Mesenchymal stem cell (in vitro differentiated cells and primary cell): Measurements from ENCODE around the gene ABI3BP.

Experiments
- DNase-seq: peaks from one replicate; pipeline ENCODE4 v3.0.0-alpha.2; 2013
- H2AFZ ChIP-seq: one replicate; pipeline ENCODE4 v1.6.1; 2013; ENCODE audit warnings: low read depth, mild to moderate bottlenecking, control low read depth, inconsistent platforms, low read length, moderate library complexity
- H2AK5ac ChIP-seq: 2 replicates; pipeline ENCODE4 v1.6.1; 2013; ENCODE audit warnings: low read length, moderate library complexity, mild to moderate bottlenecking, inconsistent platforms; ENCODE audit not compliant: severe bottlenecking
- H2BK120ac ChIP-seq: one replicate; pipeline ENCODE4 v1.6.1; 2013; ENCODE audit warnings: low read depth, mild to moderate bottlenecking, inconsistent platforms, low read length, moderate library complexity
- H2BK12ac ChIP-seq, 2 experiments: one replicate each; pipeline ENCODE4 v1.6.1; 2013; ENCODE audit warnings: inconsistent platforms in 2 of 2, low read length in 2 of 2, mild to moderate bottlenecking in 2 of 2, moderate library complexity in 2 of 2, control low read depth in 1 of 2
- H2BK15ac ChIP-seq: one replicate; pipeline ENCODE4 v1.6.1; 2013; ENCODE audit warnings: mild to moderate bottlenecking, low read depth, inconsistent platforms; ENCODE audit not compliant: poor library complexity, severe bottlenecking
- H2BK5ac ChIP-seq: 2 replicates; pipeline ENCODE4 v1.6.1; 2013; ENCODE audit warnings: low read depth, mild to moderate bottlenecking, low read length, control low read depth, inconsistent platforms; ENCODE audit not compliant: poor library complexity, severe bottlenecking
- H3K14ac ChIP-seq, 2 experiments: one replicate each; pipeline ENCODE4 v1.6.1; 2013; ENCODE audit warnings: inconsistent platforms in 2 of 2, low read length in 2 of 2, control low read depth in 1 of 2, mild to moderate bottlenecking in 1 of 2, moderate library complexity in 1 of 2
- H3K18ac ChIP-seq, 2 experiments: one replicate each; pipeline ENCODE4 v1.6.1; 2013; ENCODE audit warnings: inconsistent platforms in 2 of 2, low read length in 2 of 2, control low read depth in 1 of 2, low read depth in 1 of 2, mild to moderate bottlenecking in 1 of 2
- H3K23ac ChIP-seq, 2 experiments: one replicate each; pipeline ENCODE4 v1.6.1; 2013; ENCODE audit warnings: inconsistent platforms in 2 of 2, low read length in 2 of 2, mild to moderate bottlenecking in 2 of 2, moderate library complexity in 2 of 2, control low read depth in 1 of 2
- H3K27ac ChIP-seq: 2 replicates; pipeline ENCODE4 v1.5.1; 2013; ENCODE audit warnings: mild to moderate bottlenecking, moderate library complexity, low read length, control low read depth, inconsistent platforms; ENCODE audit not compliant: poor library complexity, severe bottlenecking
- H3K27me3 ChIP-seq, 2 experiments: 2 replicates each; pipeline versions ENCODE4 v1.6.1 to v1.7.0; 2013; ENCODE audit warnings: low read length in 2 of 2, mild to moderate bottlenecking in 2 of 2, moderate library complexity in 2 of 2, control low read depth in 1 of 2, inconsistent platforms in 1 of 2; ENCODE audit not compliant: control insufficient read depth in 1 of 2, insufficient read depth in 1 of 2
- H3K36me3 ChIP-seq, 2 experiments: 2 replicates each; pipeline versions ENCODE4 v1.6.1 to v1.7.0; 2013; ENCODE audit warnings: low read length in 2 of 2, control low read depth in 1 of 2, inconsistent platforms in 1 of 2, low read depth in 1 of 2, mild to moderate bottlenecking in 1 of 2; ENCODE audit not compliant: insufficient read depth in 2 of 2, control insufficient read depth in 1 of 2
- H3K4ac ChIP-seq, 2 experiments: one replicate each; pipeline ENCODE4 v1.6.1; 2013; ENCODE audit warnings: inconsistent platforms in 2 of 2, low read length in 2 of 2, mild to moderate bottlenecking in 2 of 2, moderate library complexity in 2 of 2, control low read depth in 1 of 2, low read depth in 1 of 2
- H3K4me1 ChIP-seq: 2 replicates; pipeline ENCODE4 v1.6.1; 2013; ENCODE audit warnings: low read depth, low read length, control low read depth; ENCODE audit not compliant: control insufficient read depth, insufficient read depth
- H3K4me2 ChIP-seq: 2 replicates; pipeline ENCODE4 v1.6.1; 2013; ENCODE audit warnings: low read length, mild to moderate bottlenecking, inconsistent platforms; ENCODE audit not compliant: poor library complexity, severe bottlenecking
- H3K4me3 ChIP-seq, 2 experiments: 2 replicates each; pipeline versions ENCODE4 v1.5.1 to v1.7.0; 2013; ENCODE audit warnings: low read length in 2 of 2, mild to moderate bottlenecking in 2 of 2, control low read depth in 1 of 2, low read depth in 1 of 2; ENCODE audit not compliant: insufficient read depth in 1 of 2
- H3K79me1 ChIP-seq: replicated peaks from 2 replicates; pipeline ENCODE4 v1.6.1; 2013; ENCODE audit warnings: mild to moderate bottlenecking, control low read depth, low read length, inconsistent platforms; ENCODE audit not compliant: poor library complexity, severe bottlenecking
- H3K9ac ChIP-seq: 2 replicates; pipeline ENCODE4 v1.7.0; 2013; ENCODE audit warnings: mild to moderate bottlenecking, low read length, moderate library complexity
- H3K9me3 ChIP-seq: 2 replicates; pipeline ENCODE4 v1.7.0; 2013; ENCODE audit warnings: mild to moderate bottlenecking, low read length; ENCODE audit not compliant: control insufficient read depth
- H4K8ac ChIP-seq: one replicate; pipeline ENCODE4 v1.6.1; 2013; ENCODE audit warnings: inconsistent platforms, mild to moderate bottlenecking, low read length, moderate library complexity
- H4K91ac ChIP-seq: one replicate; pipeline ENCODE4 v1.6.1; 2013; ENCODE audit warnings: mild to moderate bottlenecking, low read length, inconsistent platforms
- WGBS: methylation state at CpG from one replicate; pipeline ENCODE4 v1.1.7; 2013; ENCODE audit warnings: mixed read lengths; 5-methylcytosine and 5-hydroxymethylcytosine counted together

Gene ABI3BP

DNA sequence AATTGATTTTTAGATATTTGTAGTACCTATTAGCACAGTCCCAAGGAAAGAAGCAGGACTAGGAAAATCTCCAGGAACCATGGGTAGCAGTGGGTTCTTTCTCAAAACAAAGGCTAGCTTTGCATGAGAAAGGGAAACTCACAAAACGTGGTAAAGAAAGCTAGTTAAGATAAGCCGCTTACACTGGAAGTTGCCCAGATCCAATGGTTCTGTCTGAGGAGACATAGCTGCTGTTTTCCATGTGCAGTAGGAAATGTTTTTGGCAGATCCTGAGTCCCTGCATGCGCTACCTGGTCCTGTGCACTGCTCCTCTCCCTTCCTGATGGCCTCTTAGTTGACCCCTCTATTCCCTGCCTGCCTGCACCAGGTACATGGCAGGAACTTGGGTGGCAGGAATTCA is 223.5 kb downstream of the ABI3BP start:
- Histone ChIP-seq H2BK15ac (no peak overlapping the region), H2BK5ac (no peak overlapping the region), H3K18ac (no peak overlapping the region), H4K91ac (no peak overlapping the region), H2BK12ac (no peak overlapping the region), H3K27me3 (no peaks in the 10 kb centered on the region), H3K9ac (no peak overlapping the region), H2BK120ac (no peak overlapping the region), H3K4me3 (no peak overlapping the region), H3K23ac (no peak overlapping the region), H3K14ac (no peak overlapping the region), H3K36me3 (peaks cover 0 to 97% of the 10 kb centered on the region in 2 experiments), H3K4me1 (no peaks in the 10 kb centered on the region), H3K4me2 (no peak overlapping the region), H4K8ac (no peak overlapping the region), H3K79me1 (no peaks in the 10 kb centered on the region), H3K4ac (no peak overlapping the region), H2AFZ (no peak overlapping the region), H3K9me3 (no peaks in the 10 kb centered on the region), H3K27ac (no peak overlapping the region), H2AK5ac (no peak overlapping the region)
- 72% methylated on average over 3 of the region's 3 CpGs for WGBS
- no peak for DNase-seq

DNA sequence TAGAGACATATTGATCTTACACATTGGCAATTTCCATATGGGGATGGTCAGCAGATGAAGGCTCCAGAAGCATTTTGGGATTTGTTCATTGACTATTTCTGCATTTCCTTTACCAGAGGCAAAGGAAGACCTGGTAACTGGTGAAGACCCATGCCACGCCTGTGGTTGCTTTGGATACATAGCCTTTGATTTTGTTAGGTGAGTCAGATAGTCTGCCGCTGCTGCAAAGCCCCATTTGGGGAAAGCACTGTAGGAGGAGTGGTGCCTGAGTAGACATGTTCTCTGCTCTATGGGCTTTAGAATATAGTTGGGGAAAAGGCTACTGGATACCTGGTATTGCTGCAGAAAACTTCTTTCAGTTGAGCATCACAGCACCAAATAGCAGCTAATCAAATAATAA is 227.2 kb downstream of the ABI3BP start:
- no peak overlapping the region for H2BK5ac ChIP-seq
- no peaks in the 10 kb centered on the region for H3K79me1 ChIP-seq
- H3K4me2 ChIP-seq, result no peak overlapping the region
- H3K9ac ChIP-seq, result no peak overlapping the region
- no peak overlapping the region for H2AK5ac ChIP-seq
- no peaks in the 10 kb centered on the region for H3K27me3 ChIP-seq
- no peaks in the 10 kb centered on the region for H3K9me3 ChIP-seq
- H3K4me3 ChIP-seq, result no peak overlapping the region
- no peak overlapping the region for H3K14ac ChIP-seq
- no peak overlapping the region for H3K27ac ChIP-seq
- H3K4me1 ChIP-seq, result no peaks in the 10 kb centered on the region
- no peak for DNase-seq
- H2BK12ac ChIP-seq, result no peak overlapping the region
- H2BK15ac ChIP-seq, result no peak overlapping the region
- no peak overlapping the region for H4K8ac ChIP-seq
- no peak overlapping the region for H4K91ac ChIP-seq
- 88% methylated on average over 2 of the region's 2 CpGs for whole genome bisulfite sequencing
- H3K36me3 ChIP-seq, result peaks cover 0 to 95% of the 10 kb centered on the region in 2 experiments
- H2BK120ac ChIP-seq, result no peak overlapping the region
- H3K18ac ChIP-seq, result no peak overlapping the region
- no peak overlapping the region for H2AFZ ChIP-seq
- H3K23ac ChIP-seq, result no peak overlapping the region
- no peak overlapping the region for H3K4ac ChIP-seq

DNA sequence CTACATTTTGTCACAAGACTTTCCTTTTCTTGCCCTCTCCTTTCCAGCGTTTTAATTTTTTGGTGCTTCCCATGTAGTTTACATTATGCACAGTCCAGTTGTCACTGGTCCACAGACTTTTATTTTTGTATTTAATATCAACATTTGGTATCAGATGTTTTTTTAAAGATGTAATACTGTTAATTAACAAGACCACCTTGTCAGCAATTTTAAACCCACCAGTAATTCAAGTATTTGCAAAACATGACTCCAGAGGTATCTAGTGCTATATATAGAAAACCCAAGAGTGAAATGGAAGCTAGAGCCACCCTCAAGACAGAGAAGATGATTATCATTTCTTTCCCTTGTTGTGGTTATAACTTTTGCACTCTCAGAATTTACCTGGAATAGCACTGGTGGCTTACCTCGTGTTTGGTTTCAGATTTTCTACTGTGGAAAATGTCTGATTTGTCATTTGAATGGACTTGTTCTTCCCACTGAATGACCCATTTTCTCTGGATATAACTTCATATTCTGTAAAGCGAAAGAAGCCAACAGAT is 227.7 kb downstream of the ABI3BP start:
- Histone ChIP-seq H3K4me2 (no peak overlapping the region), H3K27ac (no peak overlapping the region), H2AFZ (no peak overlapping the region), H3K23ac (no peak overlapping the region), H2AK5ac (no peak overlapping the region), H2BK120ac (no peak overlapping the region), H3K36me3 (peaks cover 0 to 95% of the 10 kb centered on the region in 2 experiments), H3K4me1 (no peaks in the 10 kb centered on the region), H4K91ac (no peak overlapping the region), H2BK15ac (no peak overlapping the region), H3K18ac (no peak overlapping the region), H3K27me3 (no peaks in the 10 kb centered on the region), H3K14ac (no peak overlapping the region), H3K9me3 (no peaks in the 10 kb centered on the region), H3K9ac (no peak overlapping the region), H3K4ac (no peak overlapping the region), H2BK12ac (no peak overlapping the region), H4K8ac (no peak overlapping the region), H3K4me3 (no peak overlapping the region), H3K79me1 (no peaks in the 10 kb centered on the region), H2BK5ac (no peak overlapping the region)
- WGBS, result 100% methylated on average over 1 of the region's 3 CpGs
- no peak for DNase-seq

DNA sequence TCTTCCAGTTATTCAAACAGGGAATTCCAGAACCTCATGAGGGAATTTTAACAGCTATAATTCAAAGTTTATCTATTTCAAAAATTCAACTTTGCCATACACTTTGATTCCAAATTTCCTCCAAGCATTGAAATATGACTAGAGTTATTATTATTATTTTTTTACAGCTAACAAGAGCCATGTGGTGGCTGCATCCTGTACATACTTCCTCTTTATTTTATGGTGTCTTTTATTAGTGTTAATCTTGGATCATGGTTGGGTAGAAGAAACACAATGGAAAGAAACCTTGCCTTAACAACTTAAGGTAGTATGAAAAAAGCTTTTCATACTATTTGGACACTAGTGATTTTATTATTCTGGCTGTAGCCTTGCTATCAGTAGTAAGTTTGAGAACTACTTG is 231.3 kb downstream of the ABI3BP start:
- H3K4me2 ChIP-seq, result no peak overlapping the region
- no peaks in the 10 kb centered on the region for H3K9me3 ChIP-seq
- H3K23ac ChIP-seq, result no peak overlapping the region
- H3K14ac ChIP-seq, result no peak overlapping the region
- H3K9ac ChIP-seq, result no peak overlapping the region
- H4K8ac ChIP-seq, result no peak overlapping the region
- H3K4ac ChIP-seq, result no peak overlapping the region
- H2BK15ac ChIP-seq, result no peak overlapping the region
- H3K79me1 ChIP-seq, result no peaks in the 10 kb centered on the region
- H3K36me3 ChIP-seq, result peaks cover 0 to 95% of the 10 kb centered on the region in 2 experiments
- H4K91ac ChIP-seq, result no peak overlapping the region
- H3K18ac ChIP-seq, result no peak overlapping the region
- no peak overlapping the region for H3K27ac ChIP-seq
- H2BK12ac ChIP-seq, result no peak overlapping the region
- no peak overlapping the region for H2AK5ac ChIP-seq
- no peak overlapping the region for H2BK5ac ChIP-seq
- no peaks in the 10 kb centered on the region for H3K27me3 ChIP-seq
- DNase-seq, result no peak
- no peaks in the 10 kb centered on the region for H3K4me1 ChIP-seq
- H2BK120ac ChIP-seq, result no peak overlapping the region
- H3K4me3 ChIP-seq, result no peak overlapping the region
- no peak overlapping the region for H2AFZ ChIP-seq
